DMS153 treated with DMSO at 0.1 percent for 48 hours (cell line): ENCODE results near the gene ABHD1.

Source experiments
- DNase-seq: peaks from one replicate; lab custom pipeline; 2025; ENCODE audit not compliant: unreplicated experiment; lab: John Stamatoyannopoulos, UW

ABHD1 gene

DNA sequence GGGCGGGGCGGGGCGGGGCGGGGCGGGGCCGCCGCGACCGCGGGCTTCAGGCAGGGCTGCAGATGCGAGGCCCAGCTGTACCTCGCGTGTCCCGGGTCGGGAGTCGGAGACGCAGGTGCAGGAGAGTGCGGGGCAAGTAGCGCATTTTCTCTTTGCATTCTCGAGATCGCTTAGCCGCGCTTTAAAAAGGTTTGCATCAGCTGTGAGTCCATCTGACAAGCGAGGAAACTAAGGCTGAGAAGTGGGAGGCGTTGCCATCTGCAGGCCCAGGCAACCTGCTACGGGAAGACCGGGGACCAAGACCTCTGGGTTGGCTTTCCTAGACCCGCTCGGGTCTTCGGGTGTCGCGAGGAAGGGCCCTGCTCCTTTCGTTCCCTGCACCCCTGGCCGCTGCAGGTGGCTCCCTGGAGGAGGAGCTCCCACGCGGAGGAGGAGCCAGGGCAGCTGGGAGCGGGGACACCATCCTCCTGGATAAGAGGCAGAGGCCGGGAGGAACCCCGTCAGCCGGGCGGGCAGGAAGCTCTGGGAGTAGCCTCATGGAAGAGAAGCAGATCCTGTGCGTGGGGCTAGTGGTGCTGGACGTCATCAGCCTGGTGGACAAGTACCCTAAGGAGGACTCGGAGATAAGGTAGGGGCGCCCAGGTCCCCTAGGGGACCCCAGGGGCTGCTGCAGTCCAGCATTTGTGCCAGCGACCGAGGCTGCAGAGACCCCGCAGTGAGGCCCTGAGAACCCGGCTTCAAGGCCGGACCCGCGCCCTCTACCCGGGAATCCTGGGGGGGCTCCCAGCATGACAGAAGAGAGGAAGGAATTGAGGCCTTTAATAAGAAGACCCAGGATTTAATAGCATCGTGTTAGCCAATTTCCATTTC is 36.7 kb upstream of the ABHD1 start, which contains the start of gene KHK:
Gene KHK, plus strand, starts transcription at position 49 of the 870 bp plus-strand sequence. Its CDS starts 488 bp downstream, at position 537.
- DNase-seq: peak; percentile 64

GRCh38 chr2:27087823-27088410 is 35.7 kb upstream of the ABHD1 start:
- no peak for DNase-seq

- no peak for DNase-seq
Observed at GRCh38 chr2:27088634-27089033, 35.0 kb upstream of the ABHD1 start.

GRCh38 chr2:27089111-27089954 is 34.3 kb upstream of the ABHD1 start:
- DNase-seq: no peak

DNA sequence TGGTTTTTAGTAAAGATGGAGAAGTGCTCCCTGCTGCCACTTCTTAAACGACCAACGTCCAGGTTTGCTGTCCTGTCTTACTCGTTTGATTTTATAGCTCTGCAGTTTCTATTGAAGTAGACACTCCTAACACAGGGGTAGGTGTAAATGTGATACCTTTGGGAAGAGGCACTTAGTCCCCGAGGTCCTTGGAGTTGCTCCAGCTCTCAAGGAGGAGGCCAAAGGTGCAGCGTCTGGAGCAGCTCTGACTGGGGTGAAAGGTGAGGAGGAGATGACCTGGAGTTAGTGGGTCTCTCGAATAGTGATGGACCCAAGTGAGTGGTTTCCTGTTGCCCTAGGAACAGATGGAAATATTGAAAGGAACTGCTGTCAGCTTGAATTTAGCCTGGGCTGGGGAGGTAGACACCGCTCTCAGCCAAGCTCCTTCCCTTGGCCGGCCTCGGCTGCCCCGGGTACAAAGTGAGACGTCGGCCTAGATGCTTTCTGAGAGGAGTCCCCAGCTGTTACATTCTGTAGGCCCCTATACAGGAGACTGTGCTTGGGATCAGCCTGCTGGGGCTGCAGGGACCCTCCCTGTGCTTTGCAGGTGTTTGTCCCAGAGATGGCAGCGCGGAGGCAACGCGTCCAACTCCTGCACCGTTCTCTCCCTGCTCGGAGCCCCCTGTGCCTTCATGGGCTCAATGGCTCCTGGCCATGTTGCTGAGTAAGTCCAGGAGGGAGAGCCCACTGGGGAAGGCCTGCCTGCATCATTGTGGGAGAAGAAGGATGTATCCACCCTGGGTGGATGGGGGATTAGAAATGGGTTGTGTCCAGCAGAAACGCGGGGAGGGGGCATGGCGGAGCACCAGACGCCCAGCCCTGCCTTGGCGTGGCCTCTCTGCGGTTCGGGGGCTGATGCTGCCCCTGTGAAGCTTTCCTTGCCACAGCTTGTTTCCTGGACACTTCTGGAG is 31.6 kb upstream of the ABHD1 start:
- DNase-seq: no peak

- DNase-seq: no peak
Observed at GRCh38 chr2:27092696-27093429, 30.8 kb upstream of the ABHD1 start.

DNA sequence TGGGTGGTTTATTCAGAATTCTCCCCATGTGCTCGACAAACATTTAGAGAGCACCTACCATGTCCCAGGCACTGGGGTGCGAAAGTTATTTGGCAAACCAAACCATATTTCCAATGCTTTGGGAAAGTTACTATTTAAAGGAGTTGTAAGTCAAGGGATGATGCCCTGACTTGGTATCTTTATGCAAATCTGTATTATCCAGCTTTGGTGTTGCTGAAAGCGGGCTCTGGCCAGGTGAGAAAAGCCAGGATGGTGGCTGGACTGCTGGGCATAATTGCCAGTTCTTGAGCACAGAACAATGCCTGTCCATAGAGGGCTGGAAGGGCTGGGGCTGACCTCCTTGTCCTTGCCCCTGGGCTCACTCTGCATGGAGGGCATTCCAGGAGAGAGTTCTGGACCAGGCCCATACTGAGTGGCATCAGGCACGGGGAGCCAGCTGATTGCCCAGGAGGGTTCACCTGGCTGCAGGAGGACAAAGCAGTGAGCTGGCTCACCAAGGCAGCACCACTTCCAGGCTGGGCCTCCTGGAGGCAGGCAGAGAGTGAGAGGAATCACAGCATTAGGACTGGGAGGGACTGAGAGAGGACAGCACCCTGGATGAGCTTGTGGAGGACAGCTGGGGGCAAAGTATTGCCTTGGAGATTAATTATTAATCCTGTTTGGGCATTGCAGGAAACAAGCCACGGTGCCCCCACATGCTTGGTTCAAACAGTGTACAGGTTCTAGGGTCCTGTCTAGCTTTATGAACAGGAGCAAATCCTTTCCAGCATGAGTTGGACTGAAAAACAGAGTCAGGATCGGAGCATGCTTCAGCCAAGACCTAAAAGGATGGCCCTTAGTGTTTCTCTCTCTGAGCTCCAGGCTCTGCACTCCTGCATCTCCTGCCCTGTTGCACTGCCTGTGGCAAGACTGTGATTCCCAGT is 29.9 kb upstream of the ABHD1 start:
- no peak for DNase-seq

DNA sequence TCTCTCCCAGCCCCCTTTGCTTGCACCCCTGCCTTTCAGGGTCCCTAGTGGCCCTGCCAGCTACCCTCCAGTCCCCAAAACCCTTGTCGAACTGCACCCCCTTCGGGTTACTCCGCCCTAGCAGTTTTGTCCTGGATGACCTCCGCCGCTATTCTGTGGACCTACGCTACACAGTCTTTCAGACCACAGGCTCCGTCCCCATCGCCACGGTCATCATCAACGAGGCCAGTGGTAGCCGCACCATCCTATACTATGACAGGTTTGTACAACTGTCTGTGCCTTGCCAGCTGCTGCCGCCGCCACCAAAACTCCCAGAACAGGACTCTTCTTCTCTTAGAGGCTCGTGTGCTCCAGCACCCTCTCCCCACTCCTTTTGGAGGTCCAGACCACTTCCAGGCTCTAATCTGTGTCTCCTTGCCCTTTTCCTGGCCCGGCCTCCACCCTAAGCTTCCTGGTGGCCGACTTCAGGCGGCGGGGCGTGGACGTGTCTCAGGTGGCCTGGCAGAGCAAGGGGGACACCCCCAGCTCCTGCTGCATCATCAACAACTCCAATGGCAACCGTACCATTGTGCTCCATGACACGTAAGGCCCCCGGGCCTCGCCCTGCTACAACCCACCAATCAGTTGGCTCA is 29.1 kb upstream of the ABHD1 start:
- DNase-seq: no peak

DNA sequence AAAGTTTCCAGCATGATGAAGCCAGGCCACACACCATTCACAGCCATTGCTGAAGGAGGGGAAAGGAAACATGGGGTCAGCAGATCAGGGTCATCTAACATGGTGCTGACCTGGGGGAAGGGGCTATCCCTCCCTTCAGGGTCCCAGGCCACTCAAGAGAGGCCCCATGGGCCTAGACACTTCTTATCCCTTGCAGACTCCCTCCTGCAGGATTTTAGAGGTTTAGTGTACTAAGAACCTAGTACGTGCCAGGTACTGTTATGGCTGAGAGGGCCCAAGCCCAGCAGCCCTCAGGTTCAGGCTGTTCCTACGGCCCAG is 28.2 kb upstream of the ABHD1 start:
- no peak for DNase-seq

DNA sequence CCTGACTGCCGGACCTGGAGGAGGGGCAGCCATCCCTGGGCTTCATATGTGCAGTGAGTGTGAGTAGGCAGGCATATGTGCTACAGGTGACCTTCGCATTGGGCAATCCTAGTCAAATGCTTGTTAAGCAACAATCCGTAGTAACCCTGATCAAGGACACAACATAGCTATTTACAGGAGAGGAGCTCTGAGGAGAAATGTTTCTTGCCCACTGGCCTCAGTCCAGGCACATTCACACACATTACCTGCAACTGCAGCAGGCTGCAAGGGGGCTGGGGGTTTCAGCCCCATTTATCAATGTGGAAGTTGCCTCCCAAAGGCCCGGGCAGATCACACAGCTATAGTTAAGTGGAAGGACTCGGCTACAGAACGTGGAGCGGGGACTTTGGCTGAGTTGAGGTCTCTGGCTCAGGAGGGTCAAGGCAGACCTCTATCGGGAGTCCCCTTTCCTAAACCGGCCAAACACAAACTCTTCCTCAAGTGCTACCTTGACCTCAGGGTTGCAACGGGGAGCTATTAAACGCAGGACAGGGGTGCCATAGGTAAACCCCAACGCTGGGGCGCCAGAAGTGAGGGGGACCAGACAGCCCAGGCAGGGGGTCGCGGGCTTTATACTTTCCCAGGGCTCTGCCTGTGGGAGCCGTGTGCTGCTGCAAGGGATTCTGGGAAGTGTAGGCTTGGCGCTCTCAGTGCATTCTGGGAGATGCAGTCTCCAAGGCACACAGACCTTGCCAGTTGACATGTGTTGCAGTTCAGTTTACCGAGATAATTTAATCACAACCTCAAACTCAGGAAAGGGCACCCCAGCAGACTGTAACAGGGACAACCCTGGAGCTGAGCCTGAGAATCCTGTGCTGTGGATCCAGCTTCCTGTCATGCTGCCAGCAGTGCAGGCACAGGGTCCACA is 27.6 kb upstream of the ABHD1 start:
- peak; percentile 12 for DNase-seq

- DNase-seq: no peak
Observed at GRCh38 chr2:27096748-27097297, 26.8 kb upstream of the ABHD1 start.

GRCh38 chr2:27097341-27097740 is 26.3 kb upstream of the ABHD1 start:
- no peak for DNase-seq

DNA sequence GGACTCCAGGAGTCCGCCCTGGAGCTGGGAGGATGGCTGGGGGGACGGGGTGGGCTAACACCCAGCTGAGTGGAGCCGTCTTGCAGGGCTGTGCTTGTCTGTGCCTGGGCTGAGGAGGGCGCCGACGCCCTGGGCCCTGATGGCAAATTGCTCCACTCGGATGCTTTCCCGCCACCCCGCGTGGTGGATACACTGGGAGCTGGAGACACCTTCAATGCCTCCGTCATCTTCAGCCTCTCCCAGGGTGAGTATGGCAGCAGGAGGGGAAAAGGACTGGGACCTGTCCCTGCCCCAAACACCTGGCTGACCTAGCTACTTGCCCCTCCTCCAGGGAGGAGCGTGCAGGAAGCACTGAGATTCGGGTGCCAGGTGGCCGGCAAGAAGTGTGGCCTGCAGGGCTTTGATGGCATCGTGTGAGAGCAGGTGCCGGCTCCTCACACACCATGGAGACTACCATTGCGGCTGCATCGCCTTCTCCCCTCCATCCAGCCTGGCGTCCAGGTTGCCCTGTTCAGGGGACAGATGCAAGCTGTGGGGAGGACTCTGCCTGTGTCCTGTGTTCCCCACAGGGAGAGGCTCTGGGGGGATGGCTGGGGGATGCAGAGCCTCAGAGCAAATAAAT is 24.2 kb upstream of the ABHD1 start:
- no peak for DNase-seq

- no peak for DNase-seq
Observed at GRCh38 chr2:27100036-27100435, 23.6 kb upstream of the ABHD1 start.

- no peak for DNase-seq
Observed at GRCh38 chr2:27102329-27102728, 21.3 kb upstream of the ABHD1 start.

GRCh38 chr2:27105981-27106380 is 17.6 kb upstream of the ABHD1 start:
- no peak for DNase-seq

GRCh38 chr2:27108221-27108620 is 15.4 kb upstream of the ABHD1 start:
- no peak for DNase-seq
